ENCODE data around the gene NCAM2. TPM values are rescaled to one million over a fixed set of nuclear protein-coding genes. Genes with fewer than 3 reads are reported as not detected.

NCAM2 gene
- total RNA-seq, 1 experiment from 2014 or later = not detected

- Histone ChIP-seq H3K9ac (ENCODE audit: low read length) (no peak overlapping the region), H3K4me3 (replicated peaks in 1 of 2; ENCODE audit: low read depth in 1 of 2, low read length in 2 of 2) (no peak overlapping the region), H3K27me3 (ENCODE audit: insufficient read depth, low read length) (no peaks in the 10 kb centered on the region), H3K4me2 (ENCODE audit: low read length) (no peak overlapping the region), H4K20me1 (ENCODE audit: insufficient read depth) (no peaks in the 10 kb centered on the region), H3K9me2 (ENCODE audit: insufficient read depth) (no peaks in the 10 kb centered on the region), H3K36me3 (ENCODE audit: control insufficient read depth in 1 of 2, insufficient read depth in 2 of 2, low read length in 2 of 2) (no peaks in the 10 kb centered on the region), H3K9me3 (ENCODE audit: control insufficient read depth in 1 of 2, insufficient read depth in 1 of 2, low read depth in 1 of 2, low read length in 2 of 2) (peaks cover 6 to 26% of the 10 kb centered on the region in 2 experiments; a peak in 3 of 4 replicates), H3K4me1 (ENCODE audit: control insufficient read depth in 1 of 2, insufficient read depth in 2 of 2, low read length in 2 of 2) (no peaks in the 10 kb centered on the region), H3K79me2 (ENCODE audit: insufficient read depth, low read length) (no peaks in the 10 kb centered on the region), H2AFZ (ENCODE audit: low read depth, low read length, poor library complexity, severe bottlenecking) (no peak overlapping the region), H3K27ac (ENCODE audit: low read depth, low read length) (no peak overlapping the region)
- POLR2A ChIA-PET = no interaction called here
- no peak for ATAC-seq
- CTCF ChIA-PET = no interaction called here
- intact Hi-C loops (cut with micrococcal nuclease) = no loop called here
- RAD21 ChIA-PET (ENCODE audit: low non-redundant PET in 1 of 2, low total read pairs in 2 of 2, uncharacterized antibody in 2 of 2, unreplicated experiment in 2 of 2) = no interaction called here
- no TSS peak for BruUV-seq (replicated peaks)
- no peak for DNase-seq (ENCODE audit: low read depth, low spot score)
- TF ChIP-seq EZH2 (IDR thresholded peaks at IDR 0.05) (no peak), ZFX (IDR thresholded peaks at IDR 0.05) (no peak), TCF7L2 (IDR thresholded peaks at IDR 0.05; ENCODE audit: borderline replicate concordance, extremely low read depth, insufficient read depth, insufficient read length) (no peak), CTCF (IDR thresholded peaks at IDR 0.05 in 2 of 3, conservative IDR thresholded peaks at IDR 0.05 in 1 of 3; ENCODE audit: borderline replicate concordance in 1 of 3, insufficient read depth in 1 of 3, low read depth in 2 of 3, low read length in 2 of 3) (no peak), RAD21 (IDR thresholded peaks at IDR 0.05; ENCODE audit: low read depth) (no peak), CBX3 (IDR thresholded peaks at IDR 0.05; ENCODE audit: low read depth) (no peak), POLR2A (IDR thresholded peaks at IDR 0.05; ENCODE audit: borderline replicate concordance, extremely low read depth, insufficient read depth, insufficient read length) (no peak), SIN3A (IDR thresholded peaks at IDR 0.05; ENCODE audit: low read depth) (no peak)
Measured at GRCh38 chr21:21057349-21058062, 59.3 kb downstream of the NCAM2 start.

- ChIA-PET RAD21 (ENCODE audit: low non-redundant PET in 1 of 2, low total read pairs in 2 of 2, uncharacterized antibody in 2 of 2, unreplicated experiment in 2 of 2) (no interaction called here), CTCF (no interaction called here), POLR2A (no interaction called here)
- Histone ChIP-seq H3K4me1 (ENCODE audit: control insufficient read depth in 1 of 2, insufficient read depth in 2 of 2, low read length in 2 of 2) (no peaks in the 10 kb centered on the region), H3K4me2 (ENCODE audit: low read length) (no peak overlapping the region), H3K9ac (ENCODE audit: low read length) (no peak overlapping the region), H3K36me3 (ENCODE audit: control insufficient read depth in 1 of 2, insufficient read depth in 2 of 2, low read length in 2 of 2) (no peaks in the 10 kb centered on the region), H3K9me2 (ENCODE audit: insufficient read depth) (no peaks in the 10 kb centered on the region), H4K20me1 (ENCODE audit: insufficient read depth) (no peaks in the 10 kb centered on the region), H3K9me3 (ENCODE audit: control insufficient read depth in 1 of 2, insufficient read depth in 1 of 2, low read depth in 1 of 2, low read length in 2 of 2) (peaks cover under 1 to 32% of the 10 kb centered on the region in 2 experiments; a peak in 3 of 4 replicates), H2AFZ (ENCODE audit: low read depth, low read length, poor library complexity, severe bottlenecking) (no peak overlapping the region), H3K27me3 (ENCODE audit: insufficient read depth, low read length) (no peaks in the 10 kb centered on the region), H3K79me2 (ENCODE audit: insufficient read depth, low read length) (no peaks in the 10 kb centered on the region), H3K27ac (ENCODE audit: low read depth, low read length) (no peak overlapping the region), H3K4me3 (replicated peaks in 1 of 2; ENCODE audit: low read depth in 1 of 2, low read length in 2 of 2) (no peak overlapping the region)
- intact Hi-C loops (cut with micrococcal nuclease) = no loop called here
- DNase-seq (ENCODE audit: low read depth, low spot score) = no peak
- ATAC-seq = no peak
- no TSS peak for BruUV-seq (replicated peaks)
- TF ChIP-seq ELF1 (IDR thresholded peaks at IDR 0.05; ENCODE audit: borderline replicate concordance, low read depth) = no peak
- TF ChIP-seq CBX3 (IDR thresholded peaks at IDR 0.05; ENCODE audit: low read depth) = no peak
- no peak for TF ChIP-seq EZH2phosphoT487 (IDR thresholded peaks at IDR 0.05; ENCODE audit: borderline replicate concordance)
- TF ChIP-seq ZNF274 (IDR thresholded peaks at IDR 0.05; ENCODE audit: low read depth, low read length) = no peak
- TF ChIP-seq RAD21 (IDR thresholded peaks at IDR 0.05; ENCODE audit: low read depth) = no peak
- TF ChIP-seq TCF7L2 (IDR thresholded peaks at IDR 0.05; ENCODE audit: borderline replicate concordance, extremely low read depth, insufficient read depth, insufficient read length) = no peak
- TF ChIP-seq CEBPB (IDR thresholded peaks at IDR 0.05; ENCODE audit: low read depth) = no peak
- no peak for TF ChIP-seq ATF3 (IDR thresholded peaks at IDR 0.05)
- no peak for TF ChIP-seq YY1 (IDR thresholded peaks at IDR 0.05; ENCODE audit: extremely low read depth, insufficient replicate concordance, low read depth, low read length)
- TF ChIP-seq MAX (IDR thresholded peaks at IDR 0.05) = no peak
- no peak for TF ChIP-seq ZBTB33 (IDR thresholded peaks at IDR 0.05; ENCODE audit: extremely low read depth, insufficient replicate concordance, low read length)
Measured at GRCh38 chr21:21063828-21064227, 65.6 kb downstream of the NCAM2 start.

Measured in HCT116 (cell line).